Measurements from ENCODE around the gene TMEM101. TPM values are rescaled to one million over a fixed set of nuclear protein-coding genes. Genes with fewer than 3 reads are reported as not detected.

The TMEM101 gene
- total RNA-seq, 1 experiment from 2014 or later = 75.5 TPM

DNA sequence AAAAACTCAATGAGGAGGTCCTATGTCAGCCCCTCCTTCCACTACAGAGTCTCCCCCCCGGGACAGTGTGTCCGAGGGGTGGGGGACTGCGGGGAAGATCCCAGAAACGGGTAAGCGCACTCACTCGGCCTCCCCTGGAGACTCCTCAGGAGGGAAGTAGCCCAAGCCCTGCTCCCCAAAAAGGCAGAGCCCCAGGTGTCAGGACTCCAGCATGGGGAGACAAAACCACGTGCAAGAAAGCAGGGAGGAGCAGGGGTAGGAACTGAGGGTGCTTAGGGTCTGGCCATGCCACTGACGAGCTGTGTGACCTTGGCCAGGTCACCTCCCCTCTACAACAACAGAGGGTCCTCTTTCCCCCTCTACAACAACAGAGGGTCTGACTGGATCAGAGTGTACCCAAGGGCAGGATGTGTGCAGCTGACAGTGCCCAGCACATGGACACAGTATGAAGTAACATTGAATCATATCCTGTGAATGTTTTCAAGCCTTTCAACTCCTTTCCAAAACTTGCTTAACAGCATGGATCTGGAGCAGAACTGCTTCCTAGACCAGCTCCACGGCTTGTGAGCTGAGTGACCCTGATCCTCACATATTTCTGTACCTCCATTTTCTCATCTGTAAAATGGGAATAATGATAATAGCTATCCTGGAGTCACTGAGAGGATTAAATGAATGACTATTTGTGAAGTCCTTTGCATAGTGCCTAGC, 12.5 kb downstream of the TMEM101 start:
- Histone ChIP-seq H3K4me2 (ENCODE audit: low read length) (0 out of 2 replicates have a peak overlapping the region, but pooled peaks have one; percentile 24), H3K27me3 (ENCODE audit: low read length) (no peaks in the 10 kb centered on the region), H3K27ac (ENCODE audit: low read length) (peak overlapping the region; percentile 25), H3K9ac (ENCODE audit: low read length) (no peak overlapping the region), H4K20me1 (ENCODE audit: low read length) (no peaks in the 10 kb centered on the region), H3K36me3 (ENCODE audit: low read depth, low read length) (no peaks in the 10 kb centered on the region), H2AFZ (ENCODE audit: low read length) (no peak overlapping the region), H3K4me1 (ENCODE audit: insufficient read depth, low read length) (peaks cover 26% of the 10 kb centered on the region), H3K4me3 (ENCODE audit: low read length) (no peak overlapping the region), H3F3A (ENCODE audit: low read length, unreplicated experiment) (peaks cover 4% of the 10 kb centered on the region), H3K9me3 (ENCODE audit: low read length) (no peaks in the 10 kb centered on the region), H3K79me2 (ENCODE audit: low read length) (peaks cover 7% of the 10 kb centered on the region; the same call in 1 of the 2 replicates), H3K9me2 (replicated peaks; ENCODE audit: low read length) (no peaks in the 10 kb centered on the region)
- TF ChIP-seq EZH2phosphoT487 (IDR thresholded peaks at IDR 0.05; ENCODE audit: borderline replicate concordance, low read length) (no peak), EZH2 (IDR thresholded peaks at IDR 0.05; ENCODE audit: low read length, unreplicated experiment) (no peak)
- TF ChIP-seq, protein P1, sequence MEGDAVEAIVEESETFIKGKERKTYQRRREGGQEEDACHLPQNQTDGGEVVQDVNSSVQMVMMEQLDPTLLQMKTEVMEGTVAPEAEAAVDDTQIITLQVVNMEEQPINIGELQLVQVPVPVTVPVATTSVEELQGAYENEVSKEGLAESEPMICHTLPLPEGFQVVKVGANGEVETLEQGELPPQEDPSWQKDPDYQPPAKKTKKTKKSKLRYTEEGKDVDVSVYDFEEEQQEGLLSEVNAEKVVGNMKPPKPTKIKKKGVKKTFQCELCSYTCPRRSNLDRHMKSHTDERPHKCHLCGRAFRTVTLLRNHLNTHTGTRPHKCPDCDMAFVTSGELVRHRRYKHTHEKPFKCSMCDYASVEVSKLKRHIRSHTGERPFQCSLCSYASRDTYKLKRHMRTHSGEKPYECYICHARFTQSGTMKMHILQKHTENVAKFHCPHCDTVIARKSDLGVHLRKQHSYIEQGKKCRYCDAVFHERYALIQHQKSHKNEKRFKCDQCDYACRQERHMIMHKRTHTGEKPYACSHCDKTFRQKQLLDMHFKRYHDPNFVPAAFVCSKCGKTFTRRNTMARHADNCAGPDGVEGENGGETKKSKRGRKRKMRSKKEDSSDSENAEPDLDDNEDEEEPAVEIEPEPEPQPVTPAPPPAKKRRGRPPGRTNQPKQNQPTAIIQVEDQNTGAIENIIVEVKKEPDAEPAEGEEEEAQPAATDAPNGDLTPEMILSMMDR (conservative IDR thresholded peaks at IDR 0.05; ENCODE audit: low read depth, low read length) = no peak
- POLR2A ChIA-PET (ENCODE audit: unreplicated experiment) = interaction anchor here (0.6 kb wide), 1 partner anchor 84 kb away, joined by 3 read pairs; no protein-coding TSS in a partner anchor
- DNase-seq = peak; percentile 89
- BruUV-seq (replicated peaks) = no TSS peak
- CTCF ChIA-PET = interaction anchor here (0.9 kb wide), 1 partner anchor 58 kb away, joined by 5 read pairs; no protein-coding TSS in a partner anchor
- ATAC-seq = peak; percentile 14
- intact Hi-C loops (cut with micrococcal nuclease) = no loop called here

DNA sequence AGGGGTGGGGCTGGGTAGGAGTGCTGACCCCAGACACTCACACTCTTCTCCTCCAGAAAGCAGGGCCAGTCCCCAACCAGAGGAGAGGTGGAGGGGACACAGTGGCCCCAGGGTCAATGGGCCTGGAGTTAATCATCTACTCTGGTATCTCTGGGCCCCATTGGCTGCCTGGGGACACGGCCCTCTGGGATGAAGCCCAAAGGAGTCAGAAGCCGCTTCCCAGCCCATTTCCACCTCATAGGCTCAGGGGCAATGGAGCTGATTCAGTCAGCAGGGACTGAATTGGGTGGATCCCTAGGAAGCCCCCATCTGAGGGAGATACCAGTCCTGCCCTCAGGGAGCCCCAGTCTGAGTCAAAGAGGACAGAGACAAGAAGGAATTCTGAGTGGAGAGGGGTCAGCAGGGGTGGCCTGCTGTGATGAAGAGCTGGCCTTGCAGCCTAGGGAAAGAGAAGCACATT, 13.3 kb downstream of the TMEM101 start:
- ChIA-PET POLR2A (ENCODE audit: unreplicated experiment) (interaction anchor here (0.7 kb wide), 1 partner anchor 43 kb away, joined by 3 read pairs; no protein-coding TSS in a partner anchor), CTCF (no interaction called here)
- intact Hi-C loops (cut with micrococcal nuclease) = no loop called here
- peaks cover 22% of the 10 kb centered on the region for H3K4me1 ChIP-seq (ENCODE audit: insufficient read depth, low read length)
- no peak overlapping the region for H2AFZ ChIP-seq (ENCODE audit: low read length)
- TF ChIP-seq EZH2phosphoT487 (IDR thresholded peaks at IDR 0.05; ENCODE audit: borderline replicate concordance, low read length) (no peak), EZH2 (IDR thresholded peaks at IDR 0.05; ENCODE audit: low read length, unreplicated experiment) (no peak)
- TF ChIP-seq, protein P1 (conservative IDR thresholded peaks at IDR 0.05; ENCODE audit: low read depth, low read length) = no peak
- H3K36me3 ChIP-seq (ENCODE audit: low read depth, low read length) = no peaks in the 10 kb centered on the region
- no peak overlapping the region for H3K4me3 ChIP-seq (ENCODE audit: low read length)
- ATAC-seq = no peak
- no peak overlapping the region for H3K9ac ChIP-seq (ENCODE audit: low read length)
- peaks cover 4% of the 10 kb centered on the region for H3F3A ChIP-seq (ENCODE audit: low read length, unreplicated experiment)
- H3K79me2 ChIP-seq (ENCODE audit: low read length) = peaks cover 7% of the 10 kb centered on the region; the same call in 1 of the 2 replicates
- no peak overlapping the region for H3K4me2 ChIP-seq (ENCODE audit: low read length)
- no peaks in the 10 kb centered on the region for H3K27me3 ChIP-seq (ENCODE audit: low read length)
- H3K9me3 ChIP-seq (ENCODE audit: low read length) = no peaks in the 10 kb centered on the region
- no peak for DNase-seq
- no peak overlapping the region for H3K27ac ChIP-seq (ENCODE audit: low read length)
- H3K9me2 ChIP-seq (replicated peaks; ENCODE audit: low read length) = no peaks in the 10 kb centered on the region
- BruUV-seq (replicated peaks) = no TSS peak
- no peaks in the 10 kb centered on the region for H4K20me1 ChIP-seq (ENCODE audit: low read length)
